SIG-M5 (cell line): ENCODE measurements around the gene INHA.

Experiments used
- DNase-seq: peaks from one replicate; lab custom pipeline; 2025; lab: John Stamatoyannopoulos, UW

INHA gene

DNA sequence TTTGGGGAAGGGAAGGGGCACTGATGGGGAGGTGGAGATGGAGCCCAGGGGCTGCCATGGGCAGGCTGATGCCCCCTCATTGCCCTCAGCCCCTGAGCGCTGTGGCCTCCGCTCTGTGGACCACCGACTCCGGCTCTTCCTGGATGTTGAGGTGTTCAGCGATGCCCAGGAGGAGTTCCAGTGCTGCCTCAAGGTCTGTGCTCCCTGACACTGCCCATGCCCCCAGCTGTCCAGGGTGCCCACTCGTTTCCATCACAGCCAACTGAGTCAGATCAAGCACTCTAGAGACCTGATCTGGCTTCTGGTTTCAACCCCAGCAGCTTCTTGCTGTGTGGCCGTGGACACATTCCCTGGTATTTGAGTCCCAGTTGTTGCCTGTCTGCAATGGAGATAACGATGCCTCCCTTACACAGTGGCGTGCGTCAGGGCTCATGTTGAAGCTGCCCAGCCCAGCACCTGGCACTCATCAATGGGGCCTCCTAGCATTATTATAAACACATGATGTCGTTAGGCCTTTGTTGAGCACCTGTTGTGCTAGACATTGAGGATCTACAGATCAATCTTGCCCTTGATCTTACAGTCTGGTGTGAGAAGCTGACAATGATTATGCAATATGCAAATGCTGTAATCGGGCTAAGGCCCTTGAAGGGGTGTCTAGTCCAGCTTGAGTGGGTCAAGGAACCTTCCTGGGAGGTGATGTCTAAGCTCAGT, 39.9 kb downstream of the INHA start:
- DNase-seq: no peak

DNA sequence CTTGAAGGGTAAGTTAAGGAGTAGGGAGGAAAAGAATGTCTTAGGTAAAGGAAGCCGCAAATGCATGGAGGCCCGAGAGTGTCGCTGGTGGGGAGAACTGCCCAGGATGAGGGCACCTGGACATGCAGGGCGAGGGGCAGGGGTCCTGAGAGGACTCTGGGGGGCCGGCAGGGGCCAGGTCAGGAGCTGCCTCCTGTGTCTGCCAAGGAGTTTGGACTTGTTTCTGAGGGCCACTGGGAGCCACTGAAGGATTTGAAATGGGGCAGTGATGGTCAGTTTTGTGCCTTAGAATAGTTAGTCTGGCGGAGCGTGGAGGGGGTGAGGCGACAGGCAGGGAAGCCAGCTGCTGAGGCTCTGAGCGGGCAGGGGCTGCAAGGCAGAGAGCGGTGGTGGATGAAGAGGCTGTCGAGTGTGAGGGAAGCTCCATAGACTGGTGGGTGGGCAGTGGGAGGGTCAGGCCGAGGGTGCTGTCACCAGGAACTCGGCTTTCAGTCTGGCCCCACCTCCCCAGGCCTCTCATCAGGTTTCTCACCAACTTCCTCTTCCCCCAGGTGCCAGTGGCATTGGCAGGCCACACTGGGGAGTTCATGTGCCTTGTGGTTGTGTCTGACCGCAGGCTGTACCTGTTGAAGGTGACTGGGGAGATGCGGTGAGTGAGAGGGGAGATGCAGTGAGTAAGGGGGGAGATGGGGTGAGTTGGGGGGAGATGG, 40.6 kb downstream of the INHA start:
- no peak for DNase-seq

- DNase-seq: no peak
These were observed 41.5 kb downstream of the INHA start for GRCh38 chr2:219613461-219614070.

GRCh38 chr2:219614076-219614860, 42.2 kb downstream of the INHA start:
- no peak for DNase-seq

DNA sequence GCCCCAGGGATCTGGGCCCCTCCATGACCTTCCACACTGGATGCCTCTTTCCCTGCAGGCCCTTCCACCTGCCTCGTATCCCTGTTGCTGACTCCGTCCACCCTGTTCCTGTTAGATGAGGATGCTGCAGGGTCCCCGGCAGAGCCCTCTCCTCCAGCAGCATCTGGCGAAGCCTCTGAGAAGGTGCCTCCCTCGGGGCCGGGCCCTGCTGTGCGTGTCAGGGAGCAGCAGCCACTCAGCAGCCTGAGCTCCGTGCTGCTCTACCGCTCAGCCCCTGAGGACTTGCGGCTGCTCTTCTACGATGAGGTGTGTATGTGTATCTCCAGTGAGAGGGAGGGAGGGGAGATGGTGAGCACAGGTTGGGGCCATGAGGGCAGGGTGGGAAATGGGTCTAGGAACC, 42.9 kb downstream of the INHA start:
- DNase-seq: no peak

DNA sequence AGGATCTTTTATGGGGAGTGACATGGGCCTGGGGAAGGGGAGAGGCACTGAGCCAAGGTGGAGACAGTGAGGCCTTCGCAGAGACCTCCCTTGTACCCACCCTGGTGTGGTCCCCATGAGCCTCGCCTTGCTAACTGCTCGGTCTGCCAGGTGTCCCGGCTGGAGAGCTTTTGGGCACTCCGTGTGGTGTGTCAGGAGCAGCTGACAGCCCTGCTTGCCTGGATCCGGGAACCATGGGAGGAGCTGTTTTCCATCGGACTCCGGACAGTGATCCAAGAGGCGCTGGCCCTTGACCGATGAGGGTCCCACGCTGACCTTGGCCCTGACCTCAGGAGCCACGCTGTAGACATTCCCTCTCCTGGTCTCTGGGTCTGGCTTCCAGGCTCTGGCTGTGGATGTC, 43.8 kb downstream of the INHA start:
- DNase-seq: no peak

GRCh38 chr2:219616550-219616949, 44.4 kb downstream of the INHA start:
- no peak for DNase-seq

GRCh38 chr2:219618733-219619122, 46.6 kb downstream of the INHA start:
- no peak for DNase-seq

GRCh38 chr2:219619235-219619634, 47.1 kb downstream of the INHA start:
- DNase-seq: no peak

DNA sequence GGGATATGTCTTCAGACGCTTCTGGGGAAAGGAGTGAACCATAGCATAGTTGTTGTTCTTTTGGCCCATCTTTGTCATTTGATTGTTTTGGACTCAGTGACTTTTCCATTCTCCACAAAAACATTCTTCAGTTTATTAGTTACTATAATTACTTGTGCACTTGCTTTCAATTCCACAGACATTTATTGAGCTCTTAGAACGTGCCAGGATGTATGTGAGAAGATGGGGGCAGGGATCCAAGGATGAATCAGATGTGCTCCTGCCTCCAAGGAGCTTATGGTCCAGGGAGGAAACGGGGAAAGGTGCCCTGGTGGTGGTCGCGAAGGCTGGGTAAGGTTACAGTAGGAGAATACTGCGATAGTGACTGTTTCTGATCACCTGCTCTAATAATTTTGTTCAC, 48.4 kb downstream of the INHA start:
- no peak for DNase-seq

DNA sequence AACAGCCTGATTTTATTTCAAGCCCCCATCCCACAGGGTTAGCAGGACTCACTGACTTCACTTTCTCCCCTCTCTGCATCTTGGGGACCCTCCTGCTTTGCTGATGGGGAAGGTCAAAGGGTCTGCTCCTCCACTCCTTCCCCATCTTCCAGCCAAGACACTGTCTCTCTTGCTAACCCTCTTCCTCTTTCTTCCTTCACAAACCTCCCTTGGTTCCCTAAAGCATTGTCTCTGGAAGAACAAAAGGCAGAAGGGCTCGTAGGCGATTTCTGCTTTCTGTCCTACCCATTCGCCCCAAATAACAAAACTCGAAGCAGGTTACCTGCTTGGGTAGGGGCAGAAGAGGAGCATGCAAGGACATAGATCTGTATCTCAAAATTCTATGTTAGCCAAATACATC, 49.8 kb downstream of the INHA start:
- no peak for DNase-seq

GRCh38 chr2:219622472-219622871, 50.4 kb downstream of the INHA start:
- no peak for DNase-seq

DNA sequence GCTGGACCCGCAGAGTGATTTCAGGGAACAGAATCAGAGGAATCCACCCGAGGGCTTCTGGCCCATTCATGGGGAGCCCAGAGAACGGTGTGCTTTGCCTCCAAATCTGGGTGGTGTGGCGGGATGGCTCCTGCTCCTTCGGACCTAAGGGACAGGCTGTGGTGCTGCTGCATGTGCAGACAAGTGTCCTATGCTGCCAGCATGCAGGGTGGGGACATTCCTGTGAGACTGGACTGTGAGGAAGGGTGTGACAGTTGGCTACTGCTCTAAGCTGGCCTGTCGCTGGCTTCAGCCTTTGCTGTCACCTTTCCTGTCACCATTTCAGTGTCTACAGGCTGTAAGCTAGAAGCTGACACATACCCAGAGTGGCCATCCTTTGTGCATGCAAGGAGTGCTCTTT, 52.5 kb downstream of the INHA start:
- no peak for DNase-seq

DNA sequence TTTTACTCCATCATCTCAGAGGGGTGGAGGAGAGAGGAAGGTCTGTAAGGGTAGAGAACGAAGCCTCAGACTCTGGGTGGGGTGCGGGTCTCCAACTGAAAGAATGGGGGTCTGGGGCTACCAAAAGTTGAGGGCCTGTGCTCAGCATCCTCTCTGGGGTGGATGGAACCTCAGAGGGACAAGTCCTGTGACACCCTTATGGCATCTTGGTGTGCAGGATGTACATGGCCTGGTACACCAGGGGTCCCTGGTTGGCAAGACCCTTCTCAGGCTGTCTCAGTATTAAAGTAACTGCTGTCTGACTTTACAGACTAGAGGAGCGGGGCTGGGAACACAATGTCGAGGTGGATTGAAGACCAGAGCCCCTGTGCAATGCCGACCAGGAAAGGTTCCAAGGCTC, 53.1 kb downstream of the INHA start:
- DNase-seq: no peak
